ENCODE data around the gene ROS1.
A peak's percentile ranks its signal among the peaks of the same experiment; 100 is the strongest.

Gene ROS1

GRCh38 chr6:117270843-117271507 lies 154.8 kb downstream of the ROS1 start:
- TF ChIP-seq CTCF (IDR thresholded peaks at IDR 0.05; ENCODE audit: low read depth, low read length) (no peak), POLR2A (IDR thresholded peaks at IDR 0.05; ENCODE audit: extremely low read depth, insufficient read length) (no peak), MYC (IDR thresholded peaks at IDR 0.05; ENCODE audit: low read depth, low read length) (no peak)
- TF ChIP-seq, protein P1, sequence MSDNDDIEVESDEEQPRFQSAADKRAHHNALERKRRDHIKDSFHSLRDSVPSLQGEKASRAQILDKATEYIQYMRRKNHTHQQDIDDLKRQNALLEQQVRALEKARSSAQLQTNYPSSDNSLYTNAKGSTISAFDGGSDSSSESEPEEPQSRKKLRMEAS (IDR thresholded peaks at IDR 0.05; ENCODE audit: low read depth, low read length): no peak
- H3K4me3 ChIP-seq (ENCODE audit: low read depth, low read length): no peak overlapping the region
- DNase-seq (ENCODE audit: low read depth): no peak

- DNase-seq (ENCODE audit: low read depth): no peak
- TF ChIP-seq, protein P1 (IDR thresholded peaks at IDR 0.05; ENCODE audit: low read depth, low read length): no peak
- TF ChIP-seq CTCF (IDR thresholded peaks at IDR 0.05; ENCODE audit: low read depth, low read length) (no peak), MYC (IDR thresholded peaks at IDR 0.05; ENCODE audit: low read depth, low read length) (no peak), POLR2A (IDR thresholded peaks at IDR 0.05; ENCODE audit: extremely low read depth, insufficient read length) (no peak)
- no peak overlapping the region for H3K4me3 ChIP-seq (ENCODE audit: low read depth, low read length)
Observed at GRCh38 chr6:117270055-117270842, 155.5 kb downstream of the ROS1 start.

GRCh38 chr6:117269638-117270054 lies 156.1 kb downstream of the ROS1 start:
- TF ChIP-seq, protein P1 (IDR thresholded peaks at IDR 0.05; ENCODE audit: low read depth, low read length): no peak
- TF ChIP-seq POLR2A (IDR thresholded peaks at IDR 0.05; ENCODE audit: extremely low read depth, insufficient read length): no peak
- no peak for TF ChIP-seq CTCF (IDR thresholded peaks at IDR 0.05; ENCODE audit: low read depth, low read length)
- no peak for TF ChIP-seq MYC (IDR thresholded peaks at IDR 0.05; ENCODE audit: low read depth, low read length)
- no peak overlapping the region for H3K4me3 ChIP-seq (ENCODE audit: low read depth, low read length)
- no peak for DNase-seq (ENCODE audit: low read depth)

- TF ChIP-seq, protein P1 (IDR thresholded peaks at IDR 0.05; ENCODE audit: low read depth, low read length): no peak
- TF ChIP-seq MYC (IDR thresholded peaks at IDR 0.05; ENCODE audit: low read depth, low read length) (no peak), CTCF (IDR thresholded peaks at IDR 0.05; ENCODE audit: low read depth, low read length) (no peak), POLR2A (IDR thresholded peaks at IDR 0.05; ENCODE audit: extremely low read depth, insufficient read length) (no peak)
- H3K4me3 ChIP-seq (ENCODE audit: low read depth, low read length): no peak overlapping the region
- no peak for DNase-seq (ENCODE audit: low read depth)
Observed at GRCh38 chr6:117268924-117269323, 156.8 kb downstream of the ROS1 start.

GRCh38 chr6:117267766-117268534 lies 157.8 kb downstream of the ROS1 start:
- H3K4me3 ChIP-seq (ENCODE audit: low read depth, low read length): no peak overlapping the region
- TF ChIP-seq, protein P1 (IDR thresholded peaks at IDR 0.05; ENCODE audit: low read depth, low read length): no peak
- TF ChIP-seq POLR2A (IDR thresholded peaks at IDR 0.05; ENCODE audit: extremely low read depth, insufficient read length) (no peak), CTCF (IDR thresholded peaks at IDR 0.05; ENCODE audit: low read depth, low read length) (peak; percentile 48)

More at GRCh38 chr6:117267766-117268534, 157.8 kb downstream of the ROS1 start:
- peak; percentile 15 for DNase-seq (ENCODE audit: low read depth)

All from NB4 (cell line).